ENCODE data around the gene TCERG1L.

TCERG1L gene

DNA sequence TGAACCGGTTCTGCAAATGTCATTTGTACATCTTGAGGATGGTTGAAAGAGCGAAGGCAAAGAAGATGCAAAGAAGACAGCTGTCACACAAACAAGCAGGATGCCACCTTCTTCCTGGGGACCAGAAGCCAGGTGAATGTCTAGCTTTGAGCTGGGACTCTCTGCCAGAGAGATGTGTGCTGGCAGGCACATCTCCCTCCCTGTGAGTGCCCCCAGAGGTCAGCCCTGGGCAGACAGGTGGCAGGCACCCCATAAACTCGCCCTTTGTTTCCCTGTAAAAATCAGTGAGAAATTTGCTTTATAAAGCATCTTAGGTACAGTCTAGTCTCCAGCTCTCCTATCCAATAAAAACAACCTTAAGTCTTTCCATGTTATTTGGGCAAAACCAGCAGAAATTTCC lies 2.6 kb upstream of the TCERG1L start:
- DNase-seq = no peak

- no peak for DNase-seq
Observed at GRCh38 chr10:131313377-131313776, 1.9 kb upstream of the TCERG1L start.

- no peak for DNase-seq
Observed at GRCh38 chr10:131312478-131312836, 936 bp upstream of the TCERG1L start.

DNA sequence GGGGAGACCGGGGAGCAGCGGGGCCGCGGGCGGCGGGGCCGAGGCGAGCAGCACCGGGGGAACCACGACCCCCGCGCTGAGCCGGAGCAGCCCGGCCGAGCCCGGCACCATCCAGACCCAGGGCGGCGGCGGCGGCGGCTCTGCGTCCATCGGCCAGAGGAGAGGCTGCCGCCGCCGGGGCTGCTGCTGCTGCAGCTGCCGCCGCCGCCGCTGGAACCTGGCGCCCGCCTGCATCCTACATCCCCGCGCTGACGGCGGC lies 190 bp downstream of the TCERG1L start:
- no peak for DNase-seq

- DNase-seq = no peak
Observed at GRCh38 chr10:131310551-131311401, 745 bp downstream of the TCERG1L start.

DNA sequence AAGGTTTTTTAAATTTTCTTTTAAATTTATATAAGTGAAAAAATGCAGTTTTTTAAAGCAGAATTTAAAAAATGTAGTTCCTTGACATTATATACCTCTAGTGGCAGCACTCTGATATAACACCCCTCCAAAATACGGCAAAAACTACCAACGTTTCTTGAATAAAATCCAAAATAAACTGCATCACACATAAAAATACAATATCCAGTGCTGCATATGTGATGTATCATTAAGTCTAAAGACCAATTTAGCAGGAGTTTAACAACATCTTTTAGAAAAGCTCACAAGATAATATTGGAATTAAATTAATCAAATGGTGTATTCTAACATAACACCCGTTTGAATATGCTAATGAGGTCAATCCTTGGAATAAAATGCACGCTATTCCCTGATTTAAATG lies 1.4 kb downstream of the TCERG1L start:
- no peak for DNase-seq

- no peak for DNase-seq
Observed at GRCh38 chr10:131300508-131300907, 11.0 kb downstream of the TCERG1L start.

GRCh38 chr10:131290781-131291180 lies 20.7 kb downstream of the TCERG1L start:
- no peak for DNase-seq

DNA sequence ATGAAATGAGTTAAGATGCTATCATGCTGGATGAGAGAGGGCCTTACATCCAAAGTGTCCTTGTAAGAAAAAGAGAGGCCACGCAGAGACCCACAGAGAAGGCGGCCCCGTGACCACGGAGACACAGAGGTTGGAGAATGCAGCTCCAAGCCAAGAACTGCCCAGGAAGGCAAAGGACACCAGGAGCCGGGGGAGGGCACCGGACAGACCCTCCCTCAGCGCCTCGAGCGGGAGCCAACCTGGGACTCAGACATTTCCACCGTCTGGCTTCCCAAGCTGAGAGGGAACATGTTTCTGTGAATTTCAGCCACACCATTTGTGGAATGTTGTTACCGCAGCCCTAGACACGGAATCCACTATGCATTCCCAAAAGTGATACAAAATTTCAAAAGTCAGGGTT lies 22.9 kb downstream of the TCERG1L start:
- DNase-seq = no peak

GRCh38 chr10:131282961-131283360 lies 28.6 kb downstream of the TCERG1L start:
- no peak for DNase-seq

DNA sequence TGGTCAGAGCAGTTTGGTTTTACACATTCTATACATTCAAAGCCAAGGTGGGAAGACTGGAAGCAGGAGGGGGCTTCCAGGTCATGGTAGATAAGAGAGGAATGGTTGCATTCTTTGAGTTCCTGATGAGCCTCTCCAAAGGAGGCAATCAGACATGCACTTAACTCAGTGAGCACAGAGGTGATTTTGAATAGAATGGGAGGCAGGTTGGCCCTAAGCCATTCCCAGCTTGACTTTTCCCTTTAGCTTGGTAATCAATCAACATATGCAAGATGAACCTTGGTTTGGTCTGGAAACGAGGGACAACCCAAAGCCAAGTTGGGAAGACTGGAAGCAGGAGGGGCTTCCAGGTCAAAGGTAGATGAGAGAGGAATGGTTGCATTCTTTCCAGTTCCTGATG lies 31.4 kb downstream of the TCERG1L start:
- DNase-seq = no peak

- no peak for DNase-seq
Observed at GRCh38 chr10:131279516-131279915, 32.0 kb downstream of the TCERG1L start.

- no peak for DNase-seq
Observed at GRCh38 chr10:131277969-131278368, 33.6 kb downstream of the TCERG1L start.

GRCh38 chr10:131277278-131277677 lies 34.2 kb downstream of the TCERG1L start:
- no peak for DNase-seq

- DNase-seq = no peak
Observed at GRCh38 chr10:131275691-131276090, 35.8 kb downstream of the TCERG1L start.

DNA sequence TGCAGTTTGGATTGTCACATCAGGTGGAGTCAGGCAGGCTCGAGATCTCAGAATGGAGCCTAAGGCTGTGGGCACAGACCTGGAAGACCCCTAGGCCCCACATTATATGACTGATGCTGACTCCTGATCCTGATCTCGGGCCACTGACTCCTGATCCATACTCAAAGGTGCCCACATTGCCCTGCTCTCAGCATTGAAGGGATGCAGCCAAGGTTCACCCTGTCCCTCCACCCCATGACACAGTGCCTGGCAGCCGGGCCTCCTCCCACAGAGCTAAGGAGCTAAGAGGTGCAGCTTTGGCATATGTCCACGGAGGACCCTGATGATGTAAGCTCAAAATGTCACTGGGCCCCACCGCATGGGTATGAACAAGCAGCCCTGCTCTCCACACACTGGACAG lies 36.6 kb downstream of the TCERG1L start:
- DNase-seq = no peak

GRCh38 chr10:131274133-131274880 lies 37.2 kb downstream of the TCERG1L start:
- DNase-seq = no peak

- no peak for DNase-seq
Observed at GRCh38 chr10:131273476-131273875, 38.0 kb downstream of the TCERG1L start.

DNA sequence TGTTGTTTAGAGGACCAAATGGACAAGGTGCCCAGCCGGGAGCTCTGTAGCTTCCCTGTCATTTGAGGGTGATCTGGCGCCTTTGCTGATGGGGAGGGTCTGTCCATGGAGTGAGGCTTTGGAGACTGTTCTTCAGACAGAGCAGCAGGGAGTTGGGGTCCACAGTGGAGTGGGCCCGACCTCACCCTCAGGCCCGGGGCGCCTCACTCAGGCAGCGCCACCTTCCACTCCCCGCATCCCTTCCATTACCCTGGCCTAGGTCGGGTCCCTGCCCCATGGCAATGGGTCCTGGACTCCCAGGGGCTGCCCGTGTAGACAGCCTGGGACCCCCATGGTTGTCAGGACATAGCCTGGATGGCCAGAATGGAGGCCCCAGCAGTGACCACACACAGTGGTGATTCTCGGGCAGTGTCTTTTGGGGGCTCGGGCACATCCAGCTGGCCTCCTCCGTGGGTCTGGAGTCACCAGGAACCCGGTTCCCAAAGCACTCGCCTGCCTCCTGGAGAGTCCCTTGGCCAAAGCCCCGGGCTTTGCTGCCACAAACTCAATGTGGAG lies 38.5 kb downstream of the TCERG1L start:
- DNase-seq = no peak

- DNase-seq = no peak
Observed at GRCh38 chr10:131271966-131272365, 39.6 kb downstream of the TCERG1L start.

DNA sequence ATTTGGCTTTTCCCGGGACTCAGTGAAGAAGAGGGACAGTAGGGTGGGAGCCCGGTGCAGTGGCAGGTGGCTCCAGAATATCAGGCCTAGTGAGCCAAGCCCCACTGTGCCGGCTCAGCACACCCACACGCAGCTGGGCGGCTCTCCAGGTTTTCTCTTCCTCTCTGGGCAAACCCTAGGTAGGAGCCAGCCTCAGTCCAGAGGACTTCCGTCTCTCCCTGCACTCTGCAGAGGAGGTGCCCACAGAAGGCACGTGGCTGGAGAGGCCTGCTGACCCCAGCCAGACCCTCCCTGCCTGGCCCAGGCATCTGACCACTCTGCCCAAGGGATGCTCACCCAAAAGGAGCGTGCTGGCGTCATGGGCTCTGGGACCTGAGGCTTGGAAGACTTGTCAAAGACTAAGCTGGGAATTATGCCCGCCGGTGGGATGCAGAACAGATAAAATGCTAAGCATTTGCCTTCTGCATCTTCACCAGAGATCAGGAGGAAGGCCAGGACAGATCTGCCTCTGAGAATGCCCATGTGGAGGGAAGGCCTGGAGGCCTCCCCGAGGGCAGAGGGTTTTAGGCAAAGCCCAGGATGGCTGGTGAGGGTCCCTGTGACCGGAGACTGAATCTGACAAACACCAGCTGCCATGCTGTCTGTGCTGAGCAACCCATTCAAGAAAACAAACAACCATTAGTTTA lies 40.2 kb downstream of the TCERG1L start:
- no peak for DNase-seq

- no peak for DNase-seq
Observed at GRCh38 chr10:131270461-131271190, 40.9 kb downstream of the TCERG1L start.
